Measurements from ENCODE around the gene DIP2A.

GRCh38 chr21:46483300-46484295 is 24.9 kb downstream of the DIP2A start:
- no peak for TF ChIP-seq EP300 (IDR thresholded peaks at IDR 0.05)
- TF ChIP-seq CTCF (IDR thresholded peaks at IDR 0.05) = no peak
